HG02840 (cell line): ENCODE results near the gene GTPBP6.
"Not testable (repeated sequence)": the region's sequence is repeated elsewhere in the genome, so short reads cannot be mapped to it uniquely, and the experiment has no call there.

ENCODE experiments used
- ATAC-seq: cut with Tn5 transposase; IDR thresholded peaks from one replicate; pipeline ENCODE4 v1.9.1; 2021; ENCODE audit warnings: mild to moderate bottlenecking, moderate library complexity, moderate number of reproducible peaks; ENCODE audit not compliant: unreplicated experiment, low FRiP score

Gene GTPBP6

DNA sequence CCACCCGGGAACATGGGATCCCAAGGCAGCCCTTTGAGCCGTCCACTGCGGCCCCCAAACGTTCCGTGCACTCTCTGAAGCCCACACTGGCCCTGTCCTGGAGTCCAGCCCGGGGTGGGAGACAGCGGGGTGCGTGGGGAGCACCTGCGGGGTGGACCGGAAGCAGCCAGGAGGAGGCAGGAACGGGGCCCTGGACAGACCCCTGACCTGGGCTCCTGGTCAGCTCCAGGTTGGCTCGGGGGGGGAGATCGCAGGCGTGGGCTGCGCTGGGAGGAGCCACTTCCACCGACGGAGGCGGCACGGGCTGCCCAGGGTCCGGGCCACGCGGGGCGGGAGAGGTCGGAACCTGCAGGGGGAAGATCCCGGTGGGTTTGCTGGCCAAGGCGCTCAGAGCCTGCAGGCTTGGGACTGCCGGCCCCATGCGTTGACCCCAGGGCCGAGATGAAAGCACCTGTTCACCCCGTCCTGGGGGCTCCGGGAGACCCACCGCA, 43.1 kb downstream of the GTPBP6 start:
- ATAC-seq = no peak

DNA sequence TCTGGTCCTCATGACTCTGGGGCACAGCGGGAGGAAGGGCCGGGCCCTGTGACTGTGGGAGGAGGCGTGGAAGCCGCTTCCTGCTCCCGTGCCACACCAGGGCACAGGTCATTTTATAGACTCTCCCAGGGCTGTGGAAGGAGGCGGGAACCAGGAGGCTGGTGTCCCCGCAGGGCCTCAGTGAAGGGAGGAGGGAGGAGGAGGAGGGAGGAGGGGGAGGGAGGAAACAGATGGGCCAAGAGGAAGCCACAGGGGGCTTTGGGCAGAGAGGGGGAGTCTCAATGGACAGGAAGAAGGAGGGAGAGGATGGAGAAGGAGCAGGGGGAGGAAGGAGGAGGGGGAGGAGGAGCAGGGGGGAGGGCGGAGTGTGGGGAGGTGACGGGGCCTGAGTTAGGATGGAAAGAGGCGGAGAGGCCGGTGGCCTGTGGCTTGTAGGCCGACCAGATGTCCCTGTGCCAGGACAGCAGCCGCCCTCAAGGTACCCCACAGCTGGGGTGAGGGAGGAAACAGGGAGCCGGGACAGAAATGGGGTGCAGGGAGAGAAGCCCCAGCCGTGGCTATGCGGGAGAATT, 43.6 kb downstream of the GTPBP6 start:
- no peak for ATAC-seq

DNA sequence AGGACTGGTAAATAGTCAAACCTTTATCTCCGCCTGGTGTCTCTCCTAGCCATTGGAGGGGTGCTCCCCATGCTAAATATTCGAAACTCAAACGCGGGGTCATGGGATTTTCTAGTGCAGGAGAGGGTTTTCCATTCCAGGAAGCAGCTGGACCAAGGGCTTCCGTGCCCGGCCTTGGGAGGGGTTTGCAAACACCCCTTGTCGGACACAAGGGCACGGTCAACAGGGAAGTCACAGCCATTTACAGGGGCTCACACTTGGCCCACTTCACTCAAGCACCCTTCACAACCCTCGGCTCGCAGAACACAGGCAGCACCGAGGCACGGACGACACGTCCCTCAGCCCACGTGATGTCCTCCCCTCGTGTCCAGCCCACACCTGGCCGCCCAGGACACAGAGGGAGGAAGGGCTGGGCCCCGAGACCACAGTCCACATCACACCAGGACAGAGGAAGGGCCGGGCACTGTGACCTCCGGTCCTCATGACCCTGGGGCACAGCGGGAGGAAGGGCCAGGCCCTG, 47.7 kb downstream of the GTPBP6 start:
- no peak for ATAC-seq

DNA sequence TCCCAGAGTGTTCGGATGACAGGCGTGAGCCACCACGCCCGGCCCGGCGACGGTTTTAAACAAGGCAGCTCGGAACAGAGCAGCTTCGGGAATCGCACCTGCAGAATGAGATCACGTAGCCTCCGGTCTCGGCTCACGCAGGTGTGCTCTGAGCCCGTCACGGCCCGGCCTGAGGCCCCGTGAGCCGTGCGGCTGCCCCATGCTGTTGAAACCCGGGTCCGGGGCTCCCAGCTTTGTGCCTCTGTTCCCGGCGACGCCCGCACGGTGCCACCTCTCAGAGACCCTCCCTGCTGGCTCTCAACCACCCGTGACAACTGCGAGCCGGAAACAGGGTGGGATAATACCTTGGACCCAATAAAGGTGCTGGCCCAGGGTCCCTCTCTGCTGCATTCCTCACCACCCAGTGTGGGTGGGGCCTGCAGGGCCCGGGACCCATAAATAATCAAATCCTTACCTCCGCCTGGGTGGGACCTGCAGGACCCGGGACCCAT, 50.8 kb downstream of the GTPBP6 start:
- ATAC-seq = no peak

DNA sequence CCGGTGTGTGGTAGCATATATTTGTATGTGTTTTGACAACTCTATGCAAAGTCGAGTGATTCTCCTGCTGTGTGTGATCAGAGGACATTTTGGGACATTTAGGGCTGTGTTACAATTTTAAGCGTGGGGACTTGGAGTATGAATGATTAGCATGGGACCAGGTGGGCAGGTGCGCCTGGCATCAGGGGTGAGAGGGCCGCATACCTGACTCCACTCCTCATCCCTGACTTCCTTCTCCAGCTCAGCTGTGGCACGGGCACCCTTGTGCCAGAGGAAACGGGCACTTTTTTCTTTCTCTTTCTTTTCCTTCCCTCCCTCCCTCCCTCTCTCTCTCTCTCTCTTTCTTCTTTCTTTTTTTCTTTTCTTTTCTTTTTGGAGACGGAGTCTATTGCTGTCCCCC, 53.1 kb downstream of the GTPBP6 start:
- no peak for ATAC-seq

DNA sequence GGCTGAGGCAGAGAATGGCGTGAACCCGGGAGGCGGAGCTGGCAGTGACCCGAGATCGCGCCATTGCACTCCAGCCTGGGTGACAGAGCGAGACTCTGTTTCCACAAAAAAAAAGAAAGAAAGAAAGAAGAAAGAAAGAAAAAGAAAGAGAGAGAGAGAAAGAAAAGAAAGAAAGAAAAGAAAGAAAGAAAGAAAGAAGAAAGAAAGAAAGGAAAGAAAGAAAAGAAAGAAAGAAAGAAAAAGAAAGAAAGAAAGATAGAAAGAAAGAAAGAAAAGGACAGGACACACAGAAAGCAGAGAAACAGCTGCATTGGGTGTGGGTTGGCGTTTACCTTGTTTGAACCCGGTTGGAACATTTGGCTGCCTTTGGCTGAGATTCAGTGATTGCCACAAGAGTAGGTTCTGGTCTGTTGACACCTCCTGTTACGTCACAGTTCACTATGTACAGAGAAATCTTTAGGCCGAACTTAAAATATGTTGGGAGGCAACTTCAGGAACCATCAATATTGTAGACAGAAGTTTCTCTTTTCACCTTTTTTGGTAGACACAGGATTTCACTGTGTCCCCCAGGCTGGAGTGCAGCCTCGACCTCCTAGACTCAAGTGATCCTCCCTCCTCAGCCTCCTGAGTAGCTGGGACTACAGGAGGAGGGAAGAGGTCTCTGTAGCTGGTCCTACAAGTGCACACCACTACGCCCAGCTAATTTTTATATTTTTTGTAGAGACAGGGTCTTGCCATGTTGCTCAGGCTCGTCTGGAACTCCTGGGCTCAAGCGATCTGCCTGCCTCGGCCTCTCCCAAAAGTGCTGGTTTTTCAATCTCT, 53.8 kb downstream of the GTPBP6 start:
- no peak for ATAC-seq

DNA sequence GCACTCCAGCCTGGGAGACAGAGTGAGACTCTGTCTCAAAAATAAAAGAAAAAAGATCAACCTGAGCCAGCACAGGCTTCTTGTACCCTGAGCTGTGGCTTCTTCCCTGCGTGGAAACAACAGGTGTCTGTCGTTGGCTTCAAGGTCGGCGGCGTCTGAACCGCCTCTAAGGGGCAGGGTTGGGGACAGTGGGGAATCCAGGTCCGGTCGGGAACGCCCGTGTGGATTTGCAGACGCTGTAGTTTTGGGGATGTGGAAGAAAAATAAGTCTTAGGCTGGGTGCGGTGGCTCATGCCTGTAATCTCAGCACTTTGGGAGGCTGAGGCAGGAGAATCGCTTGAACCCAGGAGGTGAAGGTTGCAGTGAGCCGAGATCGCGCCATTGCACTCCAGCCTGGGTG, 54.6 kb downstream of the GTPBP6 start:
- ATAC-seq = not testable (repeated sequence)

DNA sequence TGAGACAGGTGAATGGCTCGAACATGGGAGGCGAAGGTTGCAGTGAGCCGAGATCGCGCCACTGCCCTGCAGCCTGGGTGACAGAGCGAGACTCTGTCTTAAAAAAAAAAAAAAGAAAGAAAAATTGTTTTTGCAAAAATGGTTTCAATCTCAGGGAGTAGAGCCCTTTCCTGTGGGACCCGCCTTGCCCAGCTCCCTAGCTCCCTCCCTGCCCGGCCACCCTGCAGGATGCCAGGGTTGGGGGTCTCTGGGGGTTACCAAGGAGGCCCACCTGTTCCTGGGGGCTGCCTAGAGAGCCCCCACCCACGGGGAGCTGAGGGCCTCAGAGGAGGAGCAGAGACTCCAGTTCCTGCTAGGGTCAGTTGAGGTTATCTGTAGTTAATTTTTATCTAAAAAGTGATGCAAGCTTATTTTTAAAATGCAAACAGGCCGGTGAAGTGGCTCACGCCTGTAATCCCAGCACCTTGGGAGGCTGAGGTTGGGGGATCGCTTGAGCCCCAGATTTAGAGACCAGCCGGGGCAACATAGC, 56.2 kb downstream of the GTPBP6 start:
- peak; percentile 59 for ATAC-seq

DNA sequence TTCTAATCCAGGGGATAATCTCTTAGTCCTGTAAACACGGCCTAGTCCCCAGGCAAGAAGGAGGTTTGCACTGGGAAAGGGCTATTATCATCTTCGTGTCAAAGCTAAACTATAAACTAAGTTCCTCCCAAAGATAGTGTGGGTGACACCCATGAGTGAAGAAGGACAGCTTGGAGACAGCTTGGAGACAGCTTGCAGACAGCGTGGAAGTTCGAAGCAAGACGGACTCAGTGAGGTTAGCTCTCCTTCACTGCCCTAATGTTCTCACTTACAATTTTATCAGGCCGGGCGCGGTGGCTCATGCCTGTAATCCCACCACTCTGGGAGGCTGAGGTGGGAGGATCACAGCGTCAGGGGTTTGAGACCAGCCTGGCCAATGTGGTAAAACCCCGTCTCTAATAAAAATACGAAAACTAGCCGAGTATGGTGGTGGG, 56.7 kb downstream of the GTPBP6 start:
- ATAC-seq = peak; percentile 27

DNA sequence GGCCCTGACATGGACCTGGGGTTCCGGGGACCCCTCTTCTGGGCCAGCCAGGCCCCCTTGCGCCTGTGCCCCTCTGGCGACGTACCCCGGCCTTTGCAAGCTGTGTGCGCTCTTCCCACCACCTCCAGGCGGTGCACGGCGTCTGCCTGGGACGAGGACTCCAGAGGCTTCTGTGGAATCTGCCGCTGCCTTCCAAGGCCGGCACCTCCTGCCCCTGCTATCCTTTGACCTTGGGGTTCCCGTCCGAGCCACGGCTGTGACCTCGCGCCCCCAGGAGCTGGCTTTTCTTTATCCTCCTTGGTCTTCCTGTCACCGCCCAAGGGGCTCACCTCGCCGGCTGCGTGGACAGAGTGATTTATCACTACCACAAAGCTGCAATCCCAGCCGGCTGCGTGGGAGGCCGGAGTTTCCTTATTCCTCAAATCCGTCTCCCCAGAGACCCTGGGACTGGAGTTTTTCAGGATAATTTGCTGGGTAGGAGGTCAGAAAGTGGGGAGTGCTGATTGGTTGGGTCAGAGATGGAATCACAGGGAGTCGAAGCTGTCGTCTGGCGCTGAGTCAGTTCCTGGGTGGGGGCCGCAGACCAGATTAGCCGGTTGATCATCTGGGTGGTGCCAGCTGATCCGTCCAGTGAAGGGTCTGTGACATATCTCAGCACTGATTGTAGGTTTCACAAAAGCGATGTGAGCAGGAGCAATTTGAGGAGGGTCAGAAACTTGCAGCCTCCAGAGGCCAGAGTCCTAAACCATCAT, 57.3 kb downstream of the GTPBP6 start:
- peak; percentile 14 for ATAC-seq

DNA sequence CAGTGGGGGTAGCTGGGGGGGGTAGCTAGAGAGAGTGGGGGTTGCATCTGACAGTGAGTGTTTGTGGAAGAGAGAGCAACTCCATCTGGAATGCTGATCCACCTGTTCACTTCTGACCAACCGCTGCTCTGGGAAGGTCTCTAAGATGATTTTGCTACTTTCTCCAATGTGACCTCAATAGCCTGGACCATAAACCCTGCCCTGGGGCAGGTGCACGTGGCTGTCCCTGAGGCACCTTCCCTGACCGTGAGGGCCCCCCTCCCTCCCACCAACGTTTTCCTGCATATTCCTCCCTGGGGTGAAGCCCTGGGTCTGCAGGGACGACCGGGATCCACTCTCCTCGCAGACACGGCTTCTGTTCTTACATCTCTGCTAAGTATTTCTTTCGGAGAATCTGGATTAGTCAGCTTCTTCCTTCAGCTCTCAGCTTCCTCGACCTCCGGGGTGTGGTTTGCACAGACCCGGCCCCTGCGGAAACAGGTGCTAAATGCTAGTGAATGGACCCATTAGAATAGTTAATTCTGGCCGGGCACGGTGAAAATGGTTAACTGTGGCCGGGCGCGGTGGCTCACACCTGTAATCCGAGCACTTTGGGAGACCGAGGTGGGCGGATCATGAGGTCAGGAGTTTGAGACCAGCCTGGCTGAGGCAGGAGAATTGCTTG, 58.8 kb downstream of the GTPBP6 start:
- ATAC-seq = no peak

DNA sequence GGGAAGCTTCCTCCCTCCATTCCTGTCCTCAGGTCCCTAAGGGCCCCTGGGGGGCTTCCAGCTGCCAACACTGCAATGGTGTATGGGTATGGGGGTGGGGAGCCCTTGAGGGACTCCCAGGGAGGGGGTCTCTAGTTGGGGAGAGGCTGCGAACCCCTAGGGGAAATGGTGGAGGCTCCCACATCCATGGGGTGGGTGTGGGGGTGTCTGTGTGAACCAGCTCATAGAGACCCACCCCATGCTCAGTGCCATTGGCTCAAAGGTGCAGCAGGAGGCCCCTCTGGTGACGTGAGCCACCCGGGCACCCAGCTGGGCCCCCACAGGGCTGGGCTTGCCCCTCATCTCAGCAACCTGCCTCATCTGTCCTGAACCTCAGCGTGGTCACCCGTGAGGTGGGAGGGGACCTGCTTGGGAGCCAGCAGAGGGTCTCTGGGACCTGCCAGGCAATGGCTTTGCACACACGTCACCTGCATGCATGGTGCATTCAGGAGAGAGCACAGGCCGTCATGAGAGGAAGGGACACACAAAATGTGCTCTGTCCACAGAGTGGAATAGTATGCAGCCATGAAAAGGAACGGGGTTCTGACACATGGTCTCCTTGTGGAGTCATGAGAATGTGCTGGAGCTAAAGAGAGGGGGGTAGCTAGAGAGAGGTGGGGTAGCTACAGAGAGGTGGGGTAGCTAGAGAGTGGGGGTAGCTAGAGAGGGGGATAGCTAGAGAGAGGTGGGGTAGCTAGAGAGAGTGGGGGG, 60.1 kb downstream of the GTPBP6 start:
- ATAC-seq = no peak

DNA sequence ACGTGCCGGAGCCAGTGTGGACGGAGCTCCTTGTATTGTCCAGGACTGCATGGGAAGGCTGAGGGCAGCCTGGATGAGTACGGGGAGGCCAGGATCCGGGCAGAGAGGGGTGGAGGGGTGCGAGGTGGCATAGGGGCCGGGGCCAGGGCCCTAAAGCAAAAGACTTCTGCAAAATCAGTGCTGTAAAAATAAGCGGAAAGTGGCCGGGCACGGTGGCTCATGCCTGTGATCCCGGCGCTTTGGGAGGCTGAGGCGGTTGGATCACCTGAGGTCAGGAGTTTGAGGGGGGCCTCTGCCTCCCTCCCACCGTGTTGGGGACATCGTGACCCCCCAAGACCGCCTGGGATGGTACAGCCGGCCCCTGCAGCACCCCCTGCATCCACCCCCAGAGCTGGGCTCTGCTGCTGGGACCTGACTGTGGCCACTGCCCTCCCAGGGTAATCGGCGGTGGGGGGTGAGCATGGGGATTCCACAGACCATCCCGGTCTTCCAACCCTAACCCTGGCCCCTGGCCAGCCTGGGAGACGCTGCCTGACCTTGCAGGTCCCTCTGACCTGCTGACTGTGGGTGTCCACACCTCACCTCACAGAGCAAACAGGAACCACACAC, 60.8 kb downstream of the GTPBP6 start:
- ATAC-seq = no peak

DNA sequence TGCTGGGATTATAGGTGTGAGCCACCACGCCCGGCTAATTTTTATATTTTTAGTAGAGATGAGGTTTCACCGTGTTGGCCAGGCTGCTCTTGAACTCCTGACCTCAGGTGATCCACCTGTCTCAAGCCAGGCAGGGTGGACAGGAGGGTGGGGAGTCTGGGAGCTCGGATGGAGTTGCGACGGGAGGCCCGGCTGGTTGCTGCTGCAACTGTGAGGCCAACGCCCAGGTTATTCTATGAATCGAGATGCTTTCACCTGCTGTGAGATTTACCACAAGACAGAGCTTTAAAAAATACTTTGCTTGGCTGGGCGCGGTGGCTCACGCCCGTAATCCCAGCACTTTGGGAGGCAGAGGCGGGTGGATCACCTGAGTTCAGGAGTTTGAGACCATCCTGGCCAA, 61.5 kb downstream of the GTPBP6 start:
- ATAC-seq = not testable (repeated sequence)

DNA sequence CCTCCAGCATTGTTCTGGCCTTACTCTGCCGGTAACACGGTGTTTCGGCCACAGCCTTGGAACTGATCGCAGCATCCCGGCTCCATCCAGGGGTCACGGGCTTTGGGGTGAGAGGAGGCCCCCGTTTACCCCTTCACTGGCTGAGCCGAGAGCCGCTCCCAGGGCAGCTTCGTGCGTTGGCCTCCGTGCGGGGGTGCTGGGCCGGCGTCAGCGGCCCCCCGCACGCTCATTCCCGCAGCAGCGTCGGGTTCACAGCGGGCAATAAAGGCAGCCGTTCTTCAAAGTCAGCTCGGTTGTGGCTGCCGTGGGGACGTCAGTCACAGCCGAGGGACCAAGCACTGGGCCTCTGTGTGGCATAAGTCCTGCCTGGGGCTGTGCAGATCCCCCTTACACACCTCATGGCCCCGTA, 62.7 kb downstream of the GTPBP6 start:
- ATAC-seq = no peak
